ENCODE results near the gene TIMD4.

Gene TIMD4

DNA sequence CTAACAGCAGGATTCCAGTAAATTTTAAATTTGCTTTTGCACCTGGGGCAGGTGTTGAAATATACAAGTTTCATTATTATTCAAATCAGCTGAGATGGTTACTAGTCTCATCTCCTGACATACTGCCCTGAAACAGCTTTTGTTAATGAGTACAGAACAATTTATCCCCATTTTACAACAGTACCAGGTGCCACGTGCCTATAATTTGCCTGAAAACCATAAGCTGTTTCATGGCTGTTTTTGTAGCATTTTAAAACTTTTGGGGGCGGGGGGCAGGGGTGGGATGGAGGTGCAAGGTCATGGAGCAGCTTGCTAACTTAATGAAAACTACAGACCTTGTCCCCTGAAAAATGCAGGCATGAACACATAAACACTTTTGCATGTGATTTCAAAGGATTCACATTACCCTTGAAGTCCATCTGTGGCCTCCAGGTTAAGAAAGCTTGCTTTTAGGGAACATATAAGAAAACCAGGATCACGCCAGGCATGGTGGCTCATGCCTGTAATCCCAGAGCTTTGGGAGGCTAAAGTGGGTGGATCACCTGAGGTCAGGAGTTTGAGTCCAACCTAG is 42.1 kb downstream of the TIMD4 start:
- no peak for DNase-seq

DNA sequence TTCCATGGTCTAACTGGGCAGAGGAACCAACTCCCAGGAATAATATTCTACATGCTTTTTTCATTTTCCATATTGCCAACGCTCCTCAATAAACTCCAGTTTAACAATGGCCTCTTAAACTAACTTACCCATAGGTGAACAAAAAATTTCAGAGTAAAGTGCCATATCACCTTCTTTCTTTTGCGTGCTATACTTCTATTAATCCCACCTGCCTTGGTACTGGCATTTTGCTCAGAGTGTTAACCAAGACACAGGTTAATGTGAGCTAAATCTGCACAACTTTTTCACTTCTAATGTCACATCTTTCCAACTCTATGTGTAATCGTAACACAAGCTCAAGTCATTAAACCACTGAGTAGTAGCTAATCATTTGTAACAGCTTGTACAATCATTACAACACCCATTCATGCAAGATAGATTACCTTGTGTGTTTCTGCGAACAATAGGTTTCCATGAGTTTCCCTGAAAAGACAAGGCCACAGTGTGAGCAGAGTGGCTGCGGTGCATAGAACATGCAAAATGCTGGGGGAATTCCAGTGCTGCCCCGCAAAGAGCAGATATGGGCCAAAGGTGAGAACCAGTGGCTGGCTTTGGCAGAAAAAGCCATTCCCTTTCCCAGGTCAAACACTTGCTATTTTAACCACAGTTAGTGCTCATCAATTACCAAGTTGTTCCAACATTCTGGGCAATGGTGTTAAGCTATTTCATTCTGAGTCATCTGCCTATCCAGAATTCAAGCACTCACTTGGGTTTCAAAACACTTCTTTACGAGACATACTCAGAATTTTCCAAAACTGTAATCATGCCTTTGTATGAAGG is 42.8 kb downstream of the TIMD4 start:
- DNase-seq, result no peak

DNA sequence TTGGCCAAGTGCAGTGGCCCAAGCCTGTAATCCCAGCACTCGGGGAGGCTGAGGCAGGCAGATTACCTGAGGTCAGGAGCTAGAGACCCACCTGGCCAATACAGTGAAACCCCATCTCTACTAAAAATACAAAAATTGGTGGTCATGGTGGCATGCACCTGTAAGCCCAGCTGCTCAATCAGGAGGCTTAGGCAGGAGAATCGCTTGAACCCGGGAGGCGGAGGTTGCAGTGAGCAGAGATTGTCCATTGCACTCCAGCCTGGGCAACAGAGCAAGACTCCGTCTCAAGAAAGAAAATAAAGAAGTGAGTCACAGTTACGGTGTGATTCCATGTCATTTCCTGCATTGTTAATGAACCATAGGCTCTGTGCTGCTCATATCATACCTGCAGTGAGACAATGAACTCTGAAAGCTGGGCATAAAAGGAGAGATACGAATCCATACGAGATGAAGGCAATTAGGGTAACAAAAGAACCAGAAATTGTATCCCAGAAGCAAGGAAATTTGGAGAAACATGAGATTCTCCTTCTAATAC is 44.6 kb downstream of the TIMD4 start:
- DNase-seq, result no peak

DNA sequence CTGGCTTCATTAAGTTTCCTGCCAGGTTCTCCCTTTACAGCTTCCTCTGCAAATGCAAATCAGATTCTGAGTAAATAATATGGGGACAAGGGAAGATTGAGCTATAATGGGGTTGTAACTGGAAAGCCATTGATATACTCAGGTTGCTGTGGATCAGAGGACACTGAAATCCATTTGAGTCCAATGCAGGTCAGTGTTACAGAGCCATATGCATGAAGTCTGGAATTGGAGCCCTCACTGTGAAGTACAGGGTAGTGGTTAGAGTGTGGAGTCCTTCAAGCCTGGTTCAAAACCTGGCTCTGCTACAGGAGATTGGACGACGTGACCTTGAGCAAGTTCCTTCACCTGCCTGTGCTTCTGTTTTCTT is 48.7 kb downstream of the TIMD4 start:
- no peak for DNase-seq

DNA sequence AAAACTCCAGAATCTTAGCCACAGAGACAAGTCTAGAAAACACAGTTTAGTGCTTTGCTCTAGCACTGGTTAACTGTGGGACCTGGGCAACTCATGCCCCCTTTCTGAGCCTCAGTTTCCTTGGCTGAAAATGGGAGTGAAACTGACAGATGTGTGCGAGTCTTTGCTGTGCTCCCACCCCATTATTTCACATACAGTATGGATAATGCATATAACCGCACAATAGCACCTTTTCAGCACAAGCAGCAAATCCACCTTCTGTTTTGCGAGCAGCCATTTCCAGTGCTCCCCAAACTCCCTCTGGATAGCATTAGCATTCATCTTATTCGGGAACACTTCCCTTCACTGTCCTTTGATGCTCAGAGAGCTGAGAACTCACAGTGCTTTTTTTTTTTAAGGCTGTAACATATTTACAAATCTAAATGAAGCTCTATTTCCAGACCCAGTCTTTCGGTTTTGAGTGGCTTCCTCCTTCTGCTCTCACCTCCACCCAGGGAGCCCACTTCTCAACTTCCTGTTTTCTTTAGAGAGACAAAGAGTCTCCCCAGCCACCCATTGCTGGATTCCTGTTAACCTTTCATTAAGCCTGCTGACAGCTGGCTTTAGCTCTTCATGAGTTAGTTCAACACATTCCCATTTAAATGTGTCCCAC is 49.2 kb downstream of the TIMD4 start:
- DNase-seq, result peak; percentile 73

DNA sequence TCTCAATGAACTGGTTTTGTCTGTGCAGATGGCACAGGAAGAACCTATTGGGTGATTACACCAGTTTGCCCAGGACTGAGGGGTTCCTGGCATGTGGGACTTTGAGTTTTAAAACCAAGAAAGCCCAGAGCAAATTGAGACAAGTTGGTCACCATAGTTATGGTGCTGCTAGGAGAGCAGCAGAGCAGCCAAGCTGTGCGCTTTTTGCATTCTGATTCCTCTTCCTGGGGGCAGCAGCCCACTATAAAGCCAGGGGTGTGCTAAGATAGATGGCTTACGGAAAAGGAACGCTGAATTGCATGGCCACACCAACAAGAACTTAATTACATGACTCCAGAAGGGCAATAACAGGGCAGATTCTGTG is 49.7 kb downstream of the TIMD4 start:
- no peak for DNase-seq

DNA sequence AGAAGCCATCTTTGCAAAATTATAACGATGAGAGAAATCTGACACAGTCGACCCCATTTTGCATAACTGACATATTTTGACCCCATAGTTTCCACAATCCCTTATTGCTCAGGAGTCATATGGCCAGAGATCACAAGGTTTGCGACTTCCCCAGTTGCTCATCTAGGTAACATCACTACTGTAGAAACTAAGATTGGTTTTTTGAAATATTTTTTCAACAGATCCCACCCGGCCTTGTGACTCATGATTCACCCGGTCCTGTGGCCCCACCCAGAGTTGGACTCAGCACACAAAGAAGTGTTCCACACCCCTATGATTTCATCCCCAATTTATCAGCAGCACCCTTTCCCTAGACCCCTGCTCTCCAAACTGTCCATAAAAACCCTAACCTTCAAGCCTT is 50.2 kb downstream of the TIMD4 start:
- DNase-seq, result no peak

DNA sequence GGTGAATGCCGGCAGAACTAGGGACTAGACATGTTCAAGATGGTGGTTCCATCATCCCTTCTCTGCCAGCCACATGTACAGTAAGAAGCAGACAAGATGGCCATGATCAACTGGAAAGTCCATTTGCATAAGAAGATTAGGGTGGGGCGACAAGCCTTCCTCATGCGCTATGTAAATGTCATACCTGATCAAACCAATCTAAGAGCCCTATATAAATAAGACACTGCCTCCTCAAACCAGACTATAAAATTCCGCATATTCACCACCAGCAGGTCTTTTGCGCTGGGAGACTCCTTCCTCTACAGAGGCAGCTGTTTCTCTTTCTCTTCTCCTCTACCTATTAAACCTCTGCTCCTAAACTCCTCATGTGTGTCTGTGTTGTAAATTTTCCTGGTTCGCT is 53.8 kb downstream of the TIMD4 start:
- DNase-seq, result no peak

DNA sequence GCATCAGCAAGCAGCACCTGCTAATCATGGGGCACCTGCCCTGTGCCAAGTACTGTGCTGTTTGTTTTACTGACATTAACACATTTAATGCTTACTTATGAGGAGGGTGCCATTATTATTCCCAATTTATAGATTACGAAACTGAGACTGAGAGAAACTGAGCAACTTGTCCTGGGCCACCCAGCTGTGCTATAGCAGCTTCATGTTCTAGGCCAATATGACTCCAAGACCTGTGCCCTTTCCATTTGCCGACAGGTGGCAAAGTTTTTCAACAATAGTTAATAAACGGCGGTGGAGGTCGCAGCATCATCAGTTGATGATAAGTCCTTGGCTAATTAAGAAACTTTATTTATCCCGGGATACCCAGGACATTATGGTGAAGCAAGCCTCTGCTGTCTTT is 55.4 kb downstream of the TIMD4 start:
- no peak for DNase-seq

DNA sequence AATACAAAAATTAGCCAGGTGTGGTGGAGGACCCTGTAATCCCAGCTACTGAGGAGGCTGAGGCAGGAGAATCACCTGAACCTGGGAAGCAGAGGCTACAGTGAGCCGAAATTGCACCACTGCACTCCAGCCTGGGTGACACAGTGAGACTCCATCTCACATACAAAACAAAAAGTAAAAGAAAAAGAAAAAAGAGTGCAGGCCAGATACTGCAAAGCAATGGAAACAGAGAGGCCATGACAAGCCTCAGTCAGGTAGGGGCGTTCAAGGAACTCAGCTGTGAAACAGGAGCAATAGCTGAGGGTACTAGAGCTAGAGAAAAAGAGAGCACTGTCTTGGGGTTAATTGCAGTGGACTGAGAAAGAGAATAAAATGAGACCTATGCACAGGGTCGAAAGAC is 56.2 kb downstream of the TIMD4 start:
- DNase-seq, result no peak

DNA sequence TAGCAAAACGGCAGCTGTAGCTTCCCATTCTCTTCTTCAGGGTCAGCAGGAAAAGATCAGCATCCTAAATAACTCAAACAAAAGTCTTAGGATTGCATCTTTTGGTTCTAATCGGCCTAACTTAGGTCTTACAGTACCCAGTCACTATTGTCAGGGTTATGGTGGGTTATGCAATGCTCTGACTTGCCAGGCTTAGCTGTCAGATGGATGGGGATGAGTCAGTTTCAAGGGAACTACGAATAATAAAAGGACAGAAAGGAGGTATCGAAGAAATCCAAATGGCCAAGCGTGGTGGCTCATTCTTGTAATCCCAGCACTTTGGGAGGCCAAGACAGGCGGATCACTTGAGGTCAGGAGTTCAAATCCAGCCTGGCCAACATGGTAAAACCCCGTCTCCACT is 66.5 kb downstream of the TIMD4 start:
- DNase-seq, result no peak

DNA sequence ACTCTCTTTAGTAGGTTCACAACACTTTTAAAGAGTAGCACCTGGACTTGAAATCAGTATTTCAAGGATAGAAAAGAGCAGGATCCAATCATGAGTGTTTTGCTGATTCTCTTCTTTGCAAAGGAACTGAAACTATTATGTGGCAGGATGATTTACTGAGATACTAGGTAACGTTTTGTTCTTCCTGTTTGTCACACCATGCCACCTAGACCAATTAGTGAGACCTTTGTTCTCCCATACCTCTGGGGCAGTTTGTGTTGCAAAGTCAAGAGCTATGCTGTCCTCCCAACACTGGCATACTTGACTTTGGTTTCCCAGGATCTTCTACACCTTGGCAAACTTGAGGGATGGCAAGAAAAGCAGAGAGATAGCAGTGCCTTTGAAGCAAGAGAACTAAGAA is 69.5 kb downstream of the TIMD4 start:
- DNase-seq, result no peak

DNA sequence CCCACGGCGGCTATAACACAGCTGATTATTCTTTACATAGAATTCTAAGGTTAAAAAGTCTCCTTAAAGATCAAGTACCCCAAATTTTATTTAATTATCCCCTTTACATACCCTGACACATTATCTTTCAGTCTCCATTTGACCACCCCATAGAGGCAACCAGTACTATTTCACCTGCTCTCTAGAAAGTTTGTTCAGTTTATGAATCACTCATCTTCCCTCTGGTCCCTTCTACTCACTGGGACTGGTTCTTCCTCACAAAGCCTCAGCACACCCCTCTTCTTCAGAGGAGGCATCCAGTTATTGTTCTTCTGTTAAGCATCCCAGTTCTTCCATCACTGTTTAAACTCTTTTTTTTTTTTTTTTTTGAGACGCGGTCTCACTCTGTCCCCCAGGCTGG is 70.2 kb downstream of the TIMD4 start:
- DNase-seq, result no peak

DNA sequence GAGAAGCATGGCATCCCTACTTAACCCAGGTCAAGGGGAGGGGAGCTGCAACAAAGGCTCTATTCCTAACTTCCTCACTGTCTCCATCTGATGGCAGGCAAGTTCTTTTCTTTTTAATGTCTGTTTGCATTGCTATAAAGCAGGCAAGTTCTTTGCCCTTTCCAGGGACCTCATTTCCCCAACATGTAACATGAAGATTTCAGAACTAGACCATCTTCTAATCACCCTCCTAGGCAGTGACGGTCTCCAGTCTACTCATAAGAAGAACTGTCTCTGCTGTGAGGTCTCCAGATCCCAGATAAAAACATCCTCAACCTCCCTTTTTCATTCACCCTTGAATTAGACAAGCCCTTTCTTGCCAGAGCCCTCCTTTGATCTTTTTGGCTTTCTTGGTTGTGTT is 70.8 kb downstream of the TIMD4 start:
- no peak for DNase-seq

DNA sequence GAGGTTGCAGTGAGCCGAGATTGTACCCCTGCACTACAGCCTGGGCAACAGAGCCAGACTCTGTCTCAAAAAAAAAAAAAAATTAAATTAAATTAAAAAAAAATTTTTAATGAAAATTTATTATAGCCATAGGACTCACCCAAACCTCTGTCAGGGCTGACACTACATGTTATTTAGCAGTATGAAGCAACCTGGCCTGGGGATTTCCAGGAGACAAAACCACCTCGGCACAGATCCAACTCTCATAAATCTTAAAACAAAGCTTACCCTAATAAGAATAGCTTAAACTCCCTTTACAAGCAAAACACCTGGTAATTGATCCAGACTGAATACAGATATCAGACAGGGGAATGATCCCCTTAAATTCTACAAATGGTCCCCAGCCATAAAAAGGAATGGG is 74.5 kb downstream of the TIMD4 start:
- DNase-seq, result no peak

DNA sequence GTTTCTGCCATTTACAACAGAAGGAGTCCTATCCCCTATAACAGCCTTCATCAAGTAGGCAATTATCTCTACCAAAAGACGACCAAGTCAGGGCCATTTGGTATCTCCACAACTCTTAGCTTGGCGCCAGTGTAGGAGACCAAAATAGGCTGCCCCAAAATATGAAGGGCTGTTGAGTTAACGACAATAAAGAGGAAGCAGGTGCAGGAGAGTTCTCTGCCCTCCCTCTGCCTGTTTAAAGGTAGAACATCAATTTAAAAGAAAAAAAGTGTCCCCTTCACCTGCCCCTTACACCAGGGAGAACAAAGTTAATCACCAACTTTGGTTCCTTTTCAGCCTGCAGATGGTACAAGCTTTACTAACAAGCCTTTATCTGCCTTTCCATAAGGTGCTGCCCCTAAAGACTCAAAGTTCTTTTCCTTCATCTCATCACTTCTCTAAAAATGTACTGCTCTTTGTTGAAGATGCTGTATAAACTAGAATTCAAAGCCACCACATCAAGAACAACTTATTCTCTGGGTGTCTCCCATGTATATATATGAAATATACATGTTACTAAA is 79.6 kb downstream of the TIMD4 start:
- DNase-seq, result no peak

DNA sequence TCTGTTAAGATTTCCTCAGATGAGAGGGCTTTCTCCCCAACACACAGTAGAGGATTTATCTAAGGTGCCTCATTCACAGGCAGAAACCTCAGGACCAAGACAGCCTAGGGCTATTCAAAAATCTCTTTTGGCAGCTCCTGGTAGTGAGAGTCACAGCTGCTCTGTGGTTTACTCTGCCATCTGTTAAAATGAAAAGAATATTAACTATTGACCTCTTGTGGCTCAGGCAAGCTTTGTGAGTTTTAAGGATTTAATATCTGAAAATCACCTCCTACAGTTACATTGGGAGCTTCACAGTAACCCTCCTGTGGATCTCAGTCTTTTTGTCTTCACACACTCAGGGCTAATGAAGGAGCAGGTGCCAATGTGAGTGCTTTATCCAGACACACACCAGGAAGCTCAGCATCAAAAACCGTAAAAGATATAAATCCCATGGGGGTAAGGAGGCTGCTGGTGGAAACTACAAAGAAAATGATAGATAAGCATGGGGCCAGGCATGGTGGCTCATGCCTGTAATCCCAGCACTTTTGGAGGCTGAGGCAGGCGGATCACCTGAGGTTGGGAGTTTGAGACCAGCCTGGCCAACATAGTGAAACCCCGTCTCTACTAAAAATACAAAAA is 83.3 kb downstream of the TIMD4 start:
- peak; percentile 82 for DNase-seq

DNA sequence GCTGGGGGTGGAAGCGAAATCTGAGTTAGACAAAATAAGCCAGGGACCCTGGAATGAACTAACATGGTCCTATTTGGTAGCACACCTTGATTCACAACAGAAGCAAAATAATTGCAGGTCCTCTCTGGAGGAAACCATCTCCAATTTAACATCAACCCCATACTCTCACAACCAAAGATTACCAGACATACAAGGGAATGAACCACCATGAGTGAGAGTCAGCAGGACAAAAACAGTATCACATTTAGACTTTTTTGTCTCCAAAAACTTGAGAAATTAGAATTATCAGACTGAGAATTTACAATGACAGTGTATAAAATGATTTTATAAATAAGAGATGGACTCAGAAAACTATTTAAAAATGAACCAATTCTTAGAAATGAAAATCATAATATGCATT is 91.8 kb downstream of the TIMD4 start:
- DNase-seq, result no peak

DNA sequence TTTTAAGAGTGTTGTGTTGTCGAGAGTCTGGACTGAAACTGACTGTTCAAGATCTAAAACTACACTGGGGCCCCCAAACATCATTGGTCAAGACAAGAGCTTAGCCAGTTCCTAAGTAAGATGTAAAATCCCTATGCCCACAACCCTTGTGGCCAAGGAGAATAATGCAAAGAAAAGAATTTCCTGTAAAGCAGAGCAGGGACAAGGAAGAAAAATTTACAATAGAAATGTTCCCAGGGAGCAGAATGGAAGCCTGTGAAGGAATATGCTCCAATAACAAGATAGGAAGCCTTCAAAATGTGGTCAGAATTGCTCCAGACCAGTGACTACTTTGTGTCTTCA is 92.6 kb downstream of the TIMD4 start:
- DNase-seq, result no peak
